Measurements from ENCODE around the gene MYLK4.

The MYLK4 gene

GRCh38 chr6:2652611-2653010 is 98.1 kb downstream of the MYLK4 start:
- H3K27me3 Mint-ChIP-seq = peaks cover 5% of the 10 kb centered on the region
- H3K36me3 Mint-ChIP-seq (ENCODE audit: low read depth) = peaks cover 12% of the 10 kb centered on the region
- no peak overlapping the region for H3K27ac Mint-ChIP-seq
- no peak overlapping the region for H3K4me3 Mint-ChIP-seq
- peaks cover 23% of the 10 kb centered on the region for H3K4me1 Mint-ChIP-seq (ENCODE audit: low read depth)
- H3K9me3 Mint-ChIP-seq = peaks cover 11% of the 10 kb centered on the region
- intact Hi-C loops (cut with micrococcal nuclease) = no loop called here

GRCh38 chr6:2651961-2652360 is 98.8 kb downstream of the MYLK4 start:
- H3K36me3 Mint-ChIP-seq (ENCODE audit: low read depth) = peaks cover 12% of the 10 kb centered on the region

GRCh38 chr6:2651536-2651935 is 99.2 kb downstream of the MYLK4 start:
- Mint-ChIP-seq H3K27ac (no peak overlapping the region), H3K27me3 (peaks cover 8% of the 10 kb centered on the region), H3K36me3 (ENCODE audit: low read depth) (peaks cover 12% of the 10 kb centered on the region), H3K4me3 (no peak overlapping the region), H3K4me1 (ENCODE audit: low read depth) (peaks cover 21% of the 10 kb centered on the region), H3K9me3 (peaks cover 11% of the 10 kb centered on the region)
- intact Hi-C loops (cut with micrococcal nuclease) = no loop called here

More at GRCh38 chr6:2651961-2652360, 98.8 kb downstream of the MYLK4 start:
- H3K27ac Mint-ChIP-seq = no peak overlapping the region
- intact Hi-C loops (cut with micrococcal nuclease) = no loop called here
- H3K4me3 Mint-ChIP-seq = no peak overlapping the region
- H3K9me3 Mint-ChIP-seq = peaks cover 11% of the 10 kb centered on the region
- H3K4me1 Mint-ChIP-seq (ENCODE audit: low read depth) = peaks cover 21% of the 10 kb centered on the region
- H3K27me3 Mint-ChIP-seq = peaks cover 7% of the 10 kb centered on the region

- peaks cover 3% of the 10 kb centered on the region for H3K4me1 Mint-ChIP-seq (ENCODE audit: low read depth)
- peaks cover 16% of the 10 kb centered on the region for H3K27me3 Mint-ChIP-seq
Measured at GRCh38 chr6:2646346-2646745, 104.4 kb downstream of the MYLK4 start.

GRCh38 chr6:2643935-2644539 is 106.7 kb downstream of the MYLK4 start:
- Mint-ChIP-seq H3K27me3 (peaks cover 28% of the 10 kb centered on the region), H3K27ac (no peak overlapping the region), H3K36me3 (ENCODE audit: low read depth) (no peaks in the 10 kb centered on the region), H3K4me3 (no peak overlapping the region), H3K4me1 (ENCODE audit: low read depth) (peaks cover 10% of the 10 kb centered on the region), H3K9me3 (no peaks in the 10 kb centered on the region)
- intact Hi-C loops (cut with micrococcal nuclease) = no loop called here

More at GRCh38 chr6:2646346-2646745, 104.4 kb downstream of the MYLK4 start:
- no peaks in the 10 kb centered on the region for H3K36me3 Mint-ChIP-seq (ENCODE audit: low read depth)
- H3K4me3 Mint-ChIP-seq = no peak overlapping the region
- no peak overlapping the region for H3K27ac Mint-ChIP-seq
- intact Hi-C loops (cut with micrococcal nuclease) = no loop called here
- no peaks in the 10 kb centered on the region for H3K9me3 Mint-ChIP-seq

- Mint-ChIP-seq H3K4me3 (no peak overlapping the region), H3K36me3 (ENCODE audit: low read depth) (no peaks in the 10 kb centered on the region), H3K9me3 (no peaks in the 10 kb centered on the region), H3K27me3 (peaks cover 28% of the 10 kb centered on the region), H3K27ac (no peak overlapping the region), H3K4me1 (ENCODE audit: low read depth) (peaks cover 10% of the 10 kb centered on the region)
- intact Hi-C loops (cut with micrococcal nuclease) = no loop called here
Measured at GRCh38 chr6:2643130-2643529, 107.6 kb downstream of the MYLK4 start.

GRCh38 chr6:2641044-2641725 is 109.5 kb downstream of the MYLK4 start:
- intact Hi-C loops (cut with micrococcal nuclease) = no loop called here
- H3K27ac Mint-ChIP-seq = no peak overlapping the region
- H3K27me3 Mint-ChIP-seq = peaks cover 28% of the 10 kb centered on the region
- H3K36me3 Mint-ChIP-seq (ENCODE audit: low read depth) = no peaks in the 10 kb centered on the region
- H3K4me1 Mint-ChIP-seq (ENCODE audit: low read depth) = peaks cover 10% of the 10 kb centered on the region
- no peak overlapping the region for H3K4me3 Mint-ChIP-seq
- no peaks in the 10 kb centered on the region for H3K9me3 Mint-ChIP-seq

- intact Hi-C loops (cut with micrococcal nuclease) = no loop called here
- peaks cover 28% of the 10 kb centered on the region for H3K27me3 Mint-ChIP-seq
Measured at GRCh38 chr6:2640551-2640950, 110.2 kb downstream of the MYLK4 start.

GRCh38 chr6:2639896-2640295 is 110.8 kb downstream of the MYLK4 start:
- Mint-ChIP-seq H3K27me3 (peaks cover 27% of the 10 kb centered on the region), H3K9me3 (no peaks in the 10 kb centered on the region), H3K27ac (no peak overlapping the region), H3K4me1 (ENCODE audit: low read depth) (peaks cover 10% of the 10 kb centered on the region), H3K4me3 (no peak overlapping the region), H3K36me3 (ENCODE audit: low read depth) (no peaks in the 10 kb centered on the region)
- intact Hi-C loops (cut with micrococcal nuclease) = loop anchor here (10.0 kb wide), 2 partner anchors 285 to 535 kb away; no protein-coding TSS in a partner anchor

More at GRCh38 chr6:2640551-2640950, 110.2 kb downstream of the MYLK4 start:
- H3K36me3 Mint-ChIP-seq (ENCODE audit: low read depth) = no peaks in the 10 kb centered on the region
- H3K4me1 Mint-ChIP-seq (ENCODE audit: low read depth) = peaks cover 10% of the 10 kb centered on the region
- no peak overlapping the region for H3K27ac Mint-ChIP-seq
- H3K4me3 Mint-ChIP-seq = no peak overlapping the region
- H3K9me3 Mint-ChIP-seq = no peaks in the 10 kb centered on the region

GRCh38 chr6:2639167-2639566 is 111.6 kb downstream of the MYLK4 start:
- no peaks in the 10 kb centered on the region for H3K9me3 Mint-ChIP-seq
- H3K4me1 Mint-ChIP-seq (ENCODE audit: low read depth) = peaks cover 10% of the 10 kb centered on the region
- no peak overlapping the region for H3K4me3 Mint-ChIP-seq
- peaks cover 29% of the 10 kb centered on the region for H3K27me3 Mint-ChIP-seq
- no peaks in the 10 kb centered on the region for H3K36me3 Mint-ChIP-seq (ENCODE audit: low read depth)
- H3K27ac Mint-ChIP-seq = no peak overlapping the region
- intact Hi-C loops (cut with micrococcal nuclease) = loop anchor here (10.0 kb wide), 2 partner anchors 284 to 534 kb away; no protein-coding TSS in a partner anchor

- peaks cover 35% of the 10 kb centered on the region for H3K27me3 Mint-ChIP-seq
- H3K9me3 Mint-ChIP-seq = no peaks in the 10 kb centered on the region
- intact Hi-C loops (cut with micrococcal nuclease) = loop anchor here (10.0 kb wide), 2 partner anchors 282 to 532 kb away; no protein-coding TSS in a partner anchor
- H3K27ac Mint-ChIP-seq = no peak overlapping the region
- H3K36me3 Mint-ChIP-seq (ENCODE audit: low read depth) = no peaks in the 10 kb centered on the region
- peaks cover 10% of the 10 kb centered on the region for H3K4me1 Mint-ChIP-seq (ENCODE audit: low read depth)
- H3K4me3 Mint-ChIP-seq = no peak overlapping the region
Measured at GRCh38 chr6:2636672-2637071, 114.0 kb downstream of the MYLK4 start.

- intact Hi-C loops (cut with micrococcal nuclease) = loop anchor here (10.0 kb wide), 2 partner anchors 281 to 531 kb away; no protein-coding TSS in a partner anchor
- no peak overlapping the region for H3K27ac Mint-ChIP-seq
- H3K4me1 Mint-ChIP-seq (ENCODE audit: low read depth) = peaks cover 3% of the 10 kb centered on the region
- no peaks in the 10 kb centered on the region for H3K36me3 Mint-ChIP-seq (ENCODE audit: low read depth)
- peaks cover 35% of the 10 kb centered on the region for H3K27me3 Mint-ChIP-seq
- H3K9me3 Mint-ChIP-seq = no peaks in the 10 kb centered on the region
- no peak overlapping the region for H3K4me3 Mint-ChIP-seq
Measured at GRCh38 chr6:2635911-2636310, 114.8 kb downstream of the MYLK4 start.

- Mint-ChIP-seq H3K4me1 (ENCODE audit: low read depth) (no peaks in the 10 kb centered on the region), H3K27me3 (peaks cover 28% of the 10 kb centered on the region), H3K4me3 (peak overlapping the region; percentile 70), H3K36me3 (ENCODE audit: low read depth) (no peaks in the 10 kb centered on the region), H3K27ac (no peak overlapping the region), H3K9me3 (no peaks in the 10 kb centered on the region)
- intact Hi-C loops (cut with micrococcal nuclease) = loop anchor here (1.0 to 10.0 kb wide), 3 partner anchors 280 to 1038 kb away; no protein-coding TSS in a partner anchor
Measured at GRCh38 chr6:2634139-2634964, 116.4 kb downstream of the MYLK4 start.

- Mint-ChIP-seq H3K27me3 (peaks cover 26% of the 10 kb centered on the region), H3K27ac (no peak overlapping the region), H3K9me3 (no peaks in the 10 kb centered on the region), H3K36me3 (ENCODE audit: low read depth) (no peaks in the 10 kb centered on the region), H3K4me1 (ENCODE audit: low read depth) (no peaks in the 10 kb centered on the region), H3K4me3 (peak overlapping the region; percentile 70)
- intact Hi-C loops (cut with micrococcal nuclease) = loop anchor here (1.0 to 10.0 kb wide), 3 partner anchors 279 to 1037 kb away; no protein-coding TSS in a partner anchor
Measured at GRCh38 chr6:2633736-2634135, 117.0 kb downstream of the MYLK4 start.
